Measurements from ENCODE around the gene JPT2.

JPT2 gene

DNA sequence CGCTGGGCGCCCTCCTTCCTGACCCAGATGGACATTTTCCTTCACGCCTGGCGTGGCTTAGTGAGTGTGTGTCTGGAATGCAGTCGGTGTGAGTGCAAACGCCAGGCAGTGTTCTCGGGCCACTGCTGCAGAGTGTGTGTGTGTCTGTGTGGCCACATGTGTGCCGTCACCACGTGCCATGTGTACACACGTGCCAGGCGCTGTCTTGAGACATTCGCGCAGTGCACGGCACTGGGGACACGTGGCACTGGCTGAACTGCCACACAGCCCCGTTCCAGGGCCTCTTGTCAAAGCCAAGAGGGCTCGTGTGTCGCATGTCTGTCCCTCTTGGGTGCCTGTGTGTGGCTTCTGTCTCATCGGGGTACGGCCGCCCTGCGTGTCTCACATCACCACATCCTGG lies 56.7 kb downstream of the JPT2 start:
- DNase-seq (ENCODE audit: low spot score), result no peak

DNA sequence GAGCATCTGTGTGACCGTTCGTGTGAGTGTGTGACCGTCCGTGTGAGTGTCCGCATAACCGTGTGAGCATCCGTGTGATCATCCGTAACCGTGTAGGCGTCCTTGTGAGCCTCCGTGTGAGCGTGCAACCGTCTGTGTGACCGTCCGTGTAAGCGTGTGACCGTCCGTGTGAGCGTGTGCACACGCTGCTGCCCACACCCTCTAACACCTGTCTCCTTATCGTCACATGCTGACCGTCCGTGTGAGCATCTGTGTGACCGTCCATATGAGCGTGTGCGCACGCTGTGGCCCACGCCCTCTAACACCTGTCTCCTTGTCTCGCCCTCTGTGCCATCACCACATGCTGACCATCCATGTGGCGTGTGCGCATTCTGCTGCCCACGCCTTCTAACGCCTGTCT lies 62.2 kb downstream of the JPT2 start:
- no peak for DNase-seq (ENCODE audit: low spot score)

DNA sequence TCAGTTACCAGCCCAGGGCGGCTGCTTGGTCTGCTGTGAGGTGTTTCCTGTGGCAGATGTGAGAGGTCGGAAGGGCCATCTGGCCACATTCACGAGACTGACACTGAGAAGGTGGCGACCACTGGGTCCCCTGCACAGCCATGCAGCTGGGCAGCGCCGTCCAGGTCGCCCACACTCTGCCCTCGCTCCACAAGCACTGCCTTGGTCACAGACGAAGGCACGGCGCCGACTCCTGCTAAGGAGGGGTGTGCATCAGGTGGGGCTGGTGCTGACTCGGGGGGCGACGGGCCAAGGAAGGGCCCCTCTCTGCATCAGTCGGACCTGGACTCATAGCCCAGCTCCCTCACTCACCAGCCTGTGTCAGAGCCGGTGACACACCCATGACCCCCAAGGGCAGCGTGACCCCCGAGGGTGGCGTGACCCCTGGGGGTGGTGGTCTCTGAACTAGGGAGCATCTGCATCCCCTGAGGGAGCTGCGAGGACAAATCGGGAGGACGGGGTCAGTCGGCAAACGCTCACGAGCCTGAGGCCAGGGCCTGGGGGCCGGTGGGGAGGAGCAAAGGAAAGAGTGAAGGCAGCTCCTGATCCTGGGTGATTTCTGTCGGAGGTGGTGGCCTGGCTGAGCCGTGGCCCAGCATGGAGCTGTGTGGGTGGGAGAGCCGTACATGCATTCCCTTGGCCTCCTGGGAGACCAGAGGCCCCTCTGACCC lies 62.9 kb downstream of the JPT2 start:
- DNase-seq (ENCODE audit: low spot score), result no peak

DNA sequence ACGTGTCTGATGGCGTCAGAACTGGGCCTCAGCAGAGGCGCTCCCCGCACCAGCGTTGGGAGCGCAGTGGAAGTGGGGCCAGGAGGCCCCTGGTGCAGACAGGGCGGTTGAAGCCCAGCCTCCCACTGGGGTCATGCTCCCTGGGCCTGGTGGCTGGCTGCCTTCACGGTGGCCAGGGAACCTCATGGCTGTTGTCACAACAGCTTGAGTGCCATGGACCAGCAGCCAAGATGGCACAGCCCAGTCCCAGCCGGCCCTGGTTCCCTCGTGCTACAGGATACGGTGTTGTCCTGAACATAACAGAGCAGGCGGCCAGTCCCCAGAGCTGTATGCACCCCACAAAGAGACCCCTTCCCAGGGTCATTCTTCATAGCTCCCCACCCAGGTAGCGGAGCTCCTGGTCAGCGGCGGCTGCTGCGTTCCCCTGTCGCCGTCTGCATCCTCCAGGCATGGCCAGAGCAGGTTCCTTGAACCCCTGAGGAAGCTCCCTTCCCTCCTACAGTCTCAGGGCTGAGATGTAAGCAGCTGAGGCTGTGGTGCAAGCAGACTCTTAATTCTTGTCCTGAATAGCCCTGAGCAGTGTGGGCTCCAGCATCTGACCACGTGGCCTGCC lies 63.6 kb downstream of the JPT2 start:
- no peak for DNase-seq (ENCODE audit: low spot score)

DNA sequence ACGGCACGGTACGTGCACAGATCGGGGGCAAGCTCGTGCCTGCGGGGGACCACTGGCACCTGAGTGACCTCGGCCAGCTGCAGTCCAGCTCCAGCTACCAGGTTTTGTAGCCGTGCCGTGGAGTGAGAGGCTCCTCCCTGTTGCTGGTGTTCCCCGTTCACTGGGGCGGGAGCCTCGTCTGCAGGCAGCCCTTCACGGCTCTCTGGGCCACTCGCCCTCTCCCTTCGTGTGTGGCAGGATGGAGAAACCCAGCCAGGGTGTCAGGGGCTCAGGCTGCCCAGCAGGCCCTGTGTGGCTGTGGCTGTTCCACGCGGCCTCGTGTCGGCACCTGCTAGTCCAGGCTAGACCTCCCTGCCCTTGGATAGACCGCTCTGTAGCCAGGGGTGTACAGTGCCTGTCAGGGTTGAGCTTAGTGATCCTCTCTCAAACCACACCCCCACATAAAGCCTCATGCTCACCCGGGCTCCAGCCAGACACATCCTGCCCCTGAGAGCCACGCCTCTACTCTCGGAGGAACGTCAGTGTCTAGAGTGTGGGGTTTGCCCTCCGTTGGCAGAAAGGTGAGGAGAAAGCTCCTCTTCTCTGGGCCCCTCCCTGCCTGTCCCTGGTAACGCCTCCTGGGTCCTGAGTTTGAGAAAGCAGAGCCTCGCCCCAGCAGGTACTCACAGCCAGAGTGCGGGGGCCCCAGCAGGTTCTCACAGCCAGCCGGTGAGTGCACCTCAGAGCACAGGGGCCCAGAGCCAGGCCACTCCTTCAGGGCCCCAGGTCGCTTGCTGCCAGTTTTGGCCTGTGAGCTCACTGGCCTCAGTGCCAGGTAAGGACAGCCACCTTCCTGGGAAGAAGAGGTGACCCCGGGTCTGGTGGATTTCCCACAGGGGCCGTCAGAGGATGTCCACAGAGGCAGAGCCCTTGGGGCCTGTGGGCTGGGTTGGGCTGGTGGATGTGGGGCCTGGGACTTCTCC lies 65.6 kb downstream of the JPT2 start:
- DNase-seq (ENCODE audit: low spot score), result no peak

DNA sequence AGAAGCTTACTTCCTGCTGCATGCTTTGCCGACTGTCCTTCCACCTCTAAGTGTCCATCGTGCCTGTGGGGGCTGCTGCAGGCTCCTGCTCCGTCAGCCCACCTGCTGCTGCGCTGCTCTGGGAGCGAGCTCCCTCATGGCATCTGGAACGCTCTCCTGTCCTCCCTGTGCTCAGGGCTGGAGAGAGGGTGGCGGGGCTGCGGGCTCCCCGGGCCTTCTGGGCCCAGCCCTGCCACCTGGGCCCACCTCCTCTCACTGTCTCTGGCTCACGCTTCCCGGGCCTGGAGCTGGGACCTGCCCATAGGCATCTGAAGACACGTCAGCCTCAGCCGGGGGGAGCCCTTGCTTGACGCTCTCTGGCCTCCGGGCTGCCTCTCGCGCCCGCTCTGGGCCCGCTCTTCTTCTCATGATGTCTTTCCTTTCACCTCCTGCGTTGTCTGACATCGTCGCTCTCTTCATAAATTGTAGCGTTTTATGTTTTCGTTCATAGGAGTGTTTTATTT lies 66.3 kb downstream of the JPT2 start:
- DNase-seq (ENCODE audit: low spot score), result no peak

DNA sequence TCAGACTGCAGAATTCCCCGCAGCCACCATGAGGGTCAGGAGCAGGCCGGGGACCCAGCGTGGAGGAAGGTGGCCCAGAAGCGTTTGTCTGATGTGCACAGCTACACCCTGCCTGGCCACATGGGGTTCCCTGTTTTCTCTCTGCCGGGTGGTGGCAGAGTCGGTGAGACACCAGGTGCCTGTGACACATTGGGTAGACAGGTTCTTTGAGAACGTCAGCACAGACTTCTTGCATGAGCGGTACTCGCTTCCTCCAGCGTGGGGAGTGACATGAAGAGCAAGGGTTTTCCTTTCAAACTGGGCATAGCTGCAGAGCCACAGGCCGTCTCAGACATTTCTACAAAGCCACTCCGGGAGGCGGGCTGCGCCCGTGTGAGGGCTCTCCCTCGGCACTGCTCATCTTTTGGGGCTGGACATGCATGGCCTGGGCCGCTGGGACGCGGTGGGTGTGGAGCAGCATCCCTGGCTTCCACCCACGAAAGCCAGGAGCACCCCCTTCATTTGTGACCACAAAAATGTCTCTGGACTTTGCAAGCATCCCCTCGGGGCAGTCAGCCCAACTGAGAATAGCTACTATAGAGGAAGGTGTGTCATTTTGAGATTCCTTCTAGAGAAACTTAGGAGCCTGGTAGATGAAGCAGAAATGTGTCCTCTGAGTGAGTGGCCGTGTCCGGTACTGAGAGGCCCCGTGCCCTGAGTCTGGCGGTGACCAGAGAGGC lies 67.3 kb downstream of the JPT2 start:
- peak; percentile 68 for DNase-seq (ENCODE audit: low spot score)

DNA sequence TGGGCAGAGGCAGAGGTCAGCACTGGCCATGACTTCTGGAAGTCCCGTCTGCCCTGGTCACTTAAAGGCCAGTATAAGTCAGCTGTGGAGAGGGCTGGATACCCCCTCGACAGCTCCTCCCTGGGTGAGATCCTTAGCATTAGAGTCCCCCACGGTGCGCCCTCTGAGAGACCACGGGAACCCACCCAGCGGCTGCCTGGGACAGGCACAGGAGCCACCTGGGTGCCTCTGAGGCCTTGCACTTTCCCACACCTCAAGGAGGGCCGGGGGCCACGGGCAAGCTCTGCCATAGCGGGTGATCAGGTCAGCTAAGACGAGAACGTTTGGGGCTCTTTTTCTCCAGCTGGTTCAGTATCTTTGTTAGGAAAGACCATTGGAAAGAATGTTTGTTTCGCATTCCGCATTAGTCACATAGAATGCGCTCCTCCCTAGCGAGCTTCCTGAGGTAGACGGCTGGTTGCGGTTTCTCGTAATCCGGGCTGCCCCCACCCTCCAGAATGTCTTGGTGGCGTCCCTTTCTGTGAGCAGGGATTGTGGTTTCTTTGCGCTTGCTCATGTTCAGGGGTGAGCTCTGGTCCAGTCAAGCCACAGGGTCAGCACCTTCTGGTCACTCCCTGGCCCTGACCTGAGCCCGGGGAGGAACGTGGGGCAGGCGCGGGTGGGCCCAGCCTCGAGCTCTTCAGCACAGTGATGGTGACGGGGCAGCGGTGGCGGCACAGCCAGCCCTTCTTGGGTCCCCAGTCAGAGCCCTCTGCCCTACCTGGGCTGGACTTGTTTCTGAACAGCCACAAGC lies 68.0 kb downstream of the JPT2 start:
- peak; percentile 83 for DNase-seq (ENCODE audit: low spot score)

DNA sequence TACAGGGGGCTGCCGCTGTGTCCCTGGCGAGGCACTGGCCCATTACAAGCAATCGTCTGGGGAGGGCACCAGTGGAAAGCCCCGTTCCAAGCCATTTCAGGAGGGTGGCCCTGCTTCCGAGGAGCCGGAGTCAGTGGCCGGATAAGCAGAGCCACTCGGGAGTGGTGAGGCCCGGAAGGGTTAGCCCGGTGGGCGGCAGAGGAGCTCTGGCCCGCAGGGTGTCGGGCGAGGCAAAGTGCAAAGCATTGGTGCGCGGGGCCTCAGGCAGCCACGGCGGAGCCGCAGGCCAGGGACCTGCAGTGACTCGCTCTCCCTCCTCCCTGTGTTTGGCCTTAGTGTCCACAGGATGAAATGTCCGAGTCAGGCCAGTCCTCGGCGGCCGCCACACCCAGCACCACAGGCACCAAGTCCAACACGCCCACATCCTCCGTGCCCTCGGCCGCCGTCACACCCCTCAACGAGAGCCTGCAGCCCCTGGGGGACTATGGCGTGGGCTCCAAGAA lies 68.7 kb downstream of the JPT2 start:
- DNase-seq (ENCODE audit: low spot score), result peak; percentile 26

DNA sequence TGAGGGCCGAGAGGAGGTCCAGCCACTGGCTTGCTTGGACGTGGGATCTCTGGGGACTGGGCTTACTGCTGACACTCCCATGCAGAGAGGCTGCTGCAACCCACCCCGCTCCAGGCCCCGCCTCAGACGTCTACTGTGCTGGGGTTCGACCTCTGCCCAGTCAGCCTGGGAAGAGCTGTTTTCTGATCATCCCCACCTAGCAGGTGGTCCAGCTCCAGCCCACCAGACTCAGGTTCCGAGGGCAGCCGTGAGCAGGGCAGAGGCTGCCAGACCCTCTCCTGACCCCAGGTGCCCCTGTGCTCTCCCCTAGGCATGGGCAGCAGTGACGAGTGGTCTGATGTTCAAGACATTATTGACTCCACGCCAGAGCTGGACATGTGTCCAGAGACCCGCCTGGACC lies 69.9 kb downstream of the JPT2 start:
- no peak for DNase-seq (ENCODE audit: low spot score)

DNA sequence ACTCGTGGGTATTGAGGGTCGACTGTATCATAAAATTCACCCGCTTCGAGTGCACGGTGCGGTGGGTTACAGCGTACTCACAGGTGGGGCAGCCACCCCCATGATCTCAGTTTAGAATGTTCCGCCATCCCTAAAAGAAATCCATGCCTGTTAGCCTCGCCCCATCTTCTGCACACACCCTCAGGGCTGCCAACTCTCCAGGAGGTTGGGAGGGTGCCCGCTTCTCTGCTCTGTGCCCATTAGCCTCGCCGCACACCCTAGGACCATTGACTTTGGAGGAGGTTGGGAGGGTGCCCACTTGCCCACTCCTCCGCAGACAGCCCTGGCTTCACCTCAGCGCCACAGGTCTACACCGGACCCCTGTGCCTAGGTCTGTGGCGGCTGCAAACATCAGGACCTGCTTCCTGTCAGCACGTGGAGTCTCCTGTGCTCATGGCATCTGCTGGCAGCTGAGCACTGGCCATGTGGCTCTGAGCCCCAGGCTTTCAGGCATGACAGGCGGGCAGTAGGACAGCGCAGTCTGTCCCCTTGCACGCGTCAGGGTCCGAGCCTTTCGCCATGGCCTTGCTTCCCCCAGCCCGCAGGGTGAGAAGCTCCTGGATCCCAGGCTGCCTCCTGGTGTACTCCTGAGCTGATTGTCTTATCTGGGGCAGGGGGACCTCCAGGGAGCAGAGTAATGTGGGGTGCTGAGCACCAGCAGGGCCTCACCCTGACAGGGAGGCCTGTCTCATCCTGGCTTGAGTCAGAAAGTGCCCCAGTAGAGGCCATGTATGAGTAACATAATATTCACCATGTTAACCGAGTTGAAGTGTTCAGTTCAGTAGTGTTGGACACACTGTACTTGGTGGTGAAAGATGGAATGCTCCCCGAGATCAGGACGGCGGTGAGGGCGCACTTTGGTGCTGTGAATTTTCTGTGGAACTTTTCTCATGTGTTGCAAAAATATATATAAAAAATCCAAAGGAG lies 71.4 kb downstream of the JPT2 start:
- DNase-seq (ENCODE audit: low spot score), result no peak

All from SW480 (cell line).